Measurements from ENCODE around the gene SLC39A2.

Gene SLC39A2

GRCh38 chr14:21041676-21042433 is 42.8 kb downstream of the SLC39A2 start, which contains the start of gene RNASE7:
Gene RNASE7, plus strand, starts transcription at chr14:21042362. Its CDS starts 631 bp downstream, at chr14:21042993.
- peak; percentile 98 for DNase-seq (ENCODE audit: low read depth, low spot score)
- H3K27ac ChIP-seq = peak within 1 kb of the TSS; percentile 94

- H3K27ac ChIP-seq = peak overlapping the region; percentile 94
- no peak for DNase-seq (ENCODE audit: low read depth, low spot score)
Observed at GRCh38 chr14:21042918-21043317, 43.8 kb downstream of the SLC39A2 start.

GRCh38 chr14:21043387-21043973 is 44.4 kb downstream of the SLC39A2 start:
- H3K27ac ChIP-seq = peak overlapping the region; percentile 94
- no peak for DNase-seq (ENCODE audit: low read depth, low spot score)

GRCh38 chr14:21043974-21044618 is 45.0 kb downstream of the SLC39A2 start:
- peak overlapping the region; percentile 94 for H3K27ac ChIP-seq
- no peak for DNase-seq (ENCODE audit: low read depth, low spot score)

GRCh38 chr14:21047378-21047781 is 48.3 kb downstream of the SLC39A2 start:
- peak overlapping the region; percentile 44 for H3K27ac ChIP-seq
- DNase-seq (ENCODE audit: low read depth, low spot score) = no peak

GRCh38 chr14:21048638-21049037 is 49.5 kb downstream of the SLC39A2 start:
- no peak overlapping the region for H3K27ac ChIP-seq
- DNase-seq (ENCODE audit: low read depth, low spot score) = no peak

GRCh38 chr14:21049271-21049673 is 50.2 kb downstream of the SLC39A2 start:
- no peak for DNase-seq (ENCODE audit: low read depth, low spot score)
- H3K27ac ChIP-seq = no peak overlapping the region

- DNase-seq (ENCODE audit: low read depth, low spot score) = no peak
- no peak overlapping the region for H3K27ac ChIP-seq
Observed at GRCh38 chr14:21050597-21050996, 51.5 kb downstream of the SLC39A2 start.

Measured in epithelial cell of prostate (primary cell).